ENCODE measurements around the gene ITGA1.

ITGA1 gene

GRCh38 chr5:52897238-52897614, 109.5 kb downstream of the ITGA1 start:
- DNase-seq (ENCODE audit: low spot score) = no peak

- DNase-seq (ENCODE audit: low spot score) = no peak
These were observed 111.4 kb downstream of the ITGA1 start for GRCh38 chr5:52898961-52899680.

- DNase-seq (ENCODE audit: low spot score) = no peak
These were observed 115.4 kb downstream of the ITGA1 start for GRCh38 chr5:52903142-52903541.

GRCh38 chr5:52906343-52906742, 118.6 kb downstream of the ITGA1 start:
- DNase-seq (ENCODE audit: low spot score) = no peak

- DNase-seq (ENCODE audit: low spot score) = no peak
These were observed 119.1 kb downstream of the ITGA1 start for GRCh38 chr5:52906845-52907244.

- DNase-seq (ENCODE audit: low spot score) = no peak
These were observed 121.5 kb downstream of the ITGA1 start for GRCh38 chr5:52909192-52909591.

GRCh38 chr5:52910071-52910470, 122.4 kb downstream of the ITGA1 start:
- no peak for DNase-seq (ENCODE audit: low spot score)

GRCh38 chr5:52915176-52915875, 127.6 kb downstream of the ITGA1 start:
- peak; percentile 65 for DNase-seq (ENCODE audit: low spot score)

GRCh38 chr5:52920929-52921328, 133.2 kb downstream of the ITGA1 start:
- peak; percentile 8 for DNase-seq (ENCODE audit: low spot score)

- DNase-seq (ENCODE audit: low spot score) = peak; percentile 63
These were observed 134.7 kb downstream of the ITGA1 start for GRCh38 chr5:52922384-52922783.

- DNase-seq (ENCODE audit: low spot score) = no peak
These were observed 136.7 kb downstream of the ITGA1 start for GRCh38 chr5:52924456-52924855.

- DNase-seq (ENCODE audit: low spot score) = no peak
These were observed 137.3 kb downstream of the ITGA1 start for GRCh38 chr5:52925001-52925400.

- DNase-seq (ENCODE audit: low spot score) = no peak
These were observed 141.0 kb downstream of the ITGA1 start for GRCh38 chr5:52928689-52929088.

GRCh38 chr5:52938226-52938625, 150.5 kb downstream of the ITGA1 start:
- no peak for DNase-seq (ENCODE audit: low spot score)

GRCh38 chr5:52943285-52943684, 155.6 kb downstream of the ITGA1 start:
- no peak for DNase-seq (ENCODE audit: low spot score)

- no peak for DNase-seq (ENCODE audit: low spot score)
These were observed 156.1 kb downstream of the ITGA1 start for GRCh38 chr5:52943808-52944207.

- DNase-seq (ENCODE audit: low spot score) = no peak
These were observed 157.3 kb downstream of the ITGA1 start for GRCh38 chr5:52945040-52945439.

- no peak for DNase-seq (ENCODE audit: low spot score)
These were observed 159.5 kb downstream of the ITGA1 start for GRCh38 chr5:52947208-52947607.

- DNase-seq (ENCODE audit: low spot score) = no peak
These were observed 160.1 kb downstream of the ITGA1 start for GRCh38 chr5:52947851-52948250.

- DNase-seq (ENCODE audit: low spot score) = peak; percentile 58
These were observed 160.8 kb downstream of the ITGA1 start for GRCh38 chr5:52948418-52949076.

- no peak for DNase-seq (ENCODE audit: low spot score)
These were observed 163.0 kb downstream of the ITGA1 start for GRCh38 chr5:52950686-52951085.

GRCh38 chr5:52952483-52952882, 164.8 kb downstream of the ITGA1 start:
- DNase-seq (ENCODE audit: low spot score) = no peak

- DNase-seq (ENCODE audit: low spot score) = no peak
These were observed 168.3 kb downstream of the ITGA1 start for GRCh38 chr5:52956014-52956413.
